HG03060 (cell line): Measurements from ENCODE around the gene C2CD2.

Experiments
- ATAC-seq: cut with Tn5 transposase; IDR thresholded peaks from one replicate; pipeline ENCODE4 v1.9.1; 2021; ENCODE audit warnings: low read depth, moderate number of reproducible peaks; ENCODE audit not compliant: unreplicated experiment

Gene C2CD2

GRCh38 chr21:41916888-41917433 is 36.9 kb downstream of the C2CD2 start:
- no peak for ATAC-seq

- no peak for ATAC-seq
These were observed 38.9 kb downstream of the C2CD2 start for GRCh38 chr21:41914965-41915364.

GRCh38 chr21:41914358-41914757 is 39.5 kb downstream of the C2CD2 start:
- ATAC-seq = no peak

GRCh38 chr21:41913230-41913629 is 40.6 kb downstream of the C2CD2 start:
- ATAC-seq = no peak

- ATAC-seq = no peak
These were observed 45.0 kb downstream of the C2CD2 start for GRCh38 chr21:41908829-41909228.

GRCh38 chr21:41907496-41908258 is 46.1 kb downstream of the C2CD2 start:
- ATAC-seq = no peak

GRCh38 chr21:41906770-41907169 is 47.0 kb downstream of the C2CD2 start:
- no peak for ATAC-seq

- ATAC-seq = no peak
These were observed 50.1 kb downstream of the C2CD2 start for GRCh38 chr21:41903559-41904351.

GRCh38 chr21:41902946-41903345 is 50.9 kb downstream of the C2CD2 start:
- ATAC-seq = no peak

GRCh38 chr21:41901782-41902181 is 52.0 kb downstream of the C2CD2 start:
- ATAC-seq = no peak

- no peak for ATAC-seq
These were observed 52.7 kb downstream of the C2CD2 start for GRCh38 chr21:41901099-41901498.

- ATAC-seq = no peak
These were observed 53.4 kb downstream of the C2CD2 start for GRCh38 chr21:41900401-41900800.

- ATAC-seq = no peak
These were observed 54.2 kb downstream of the C2CD2 start for GRCh38 chr21:41899426-41900202.

- ATAC-seq = no peak
These were observed 54.8 kb downstream of the C2CD2 start for GRCh38 chr21:41898998-41899397.

GRCh38 chr21:41897700-41898099 is 56.1 kb downstream of the C2CD2 start:
- ATAC-seq = no peak

- no peak for ATAC-seq
These were observed 56.7 kb downstream of the C2CD2 start for GRCh38 chr21:41897047-41897669.

GRCh38 chr21:41895643-41896493 is 58.0 kb downstream of the C2CD2 start:
- ATAC-seq = no peak

GRCh38 chr21:41894922-41895557 is 58.8 kb downstream of the C2CD2 start:
- no peak for ATAC-seq

GRCh38 chr21:41894511-41894910 is 59.3 kb downstream of the C2CD2 start:
- ATAC-seq = no peak
